NCI-H2081 treated with DMSO at 0.1 percent for 48 hours (cell line): Measurements from ENCODE around the gene SHROOM3.

Experiments
- DNase-seq: peaks from one replicate; lab custom pipeline; 2025; lab: John Stamatoyannopoulos, UW

SHROOM3 gene

DNA sequence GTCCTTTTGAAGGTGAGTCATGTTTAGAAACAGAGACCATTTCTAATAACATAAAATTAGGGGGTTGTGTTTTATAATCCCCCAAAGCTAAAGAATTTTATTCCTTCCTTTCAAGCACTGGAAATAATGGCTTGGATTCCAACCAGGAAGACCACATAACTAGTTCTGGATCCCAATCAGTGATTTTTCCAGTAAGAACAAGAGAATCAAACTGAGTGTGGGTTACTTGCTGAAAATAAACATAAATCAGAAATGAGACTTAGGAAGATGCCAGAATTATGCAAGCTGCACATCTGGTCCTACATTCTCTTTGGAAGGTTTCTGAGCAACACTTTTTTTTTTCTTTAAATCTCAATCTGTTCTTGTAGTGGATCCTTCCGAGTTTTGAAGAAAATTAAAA is 386.6 kb downstream of the SHROOM3 start:
- no peak for DNase-seq

GRCh38 chr4:76822303-76822702 is 387.3 kb downstream of the SHROOM3 start:
- DNase-seq, result no peak

GRCh38 chr4:76823495-76823894 is 388.5 kb downstream of the SHROOM3 start:
- no peak for DNase-seq

GRCh38 chr4:76830612-76830963 is 395.6 kb downstream of the SHROOM3 start:
- DNase-seq, result no peak

DNA sequence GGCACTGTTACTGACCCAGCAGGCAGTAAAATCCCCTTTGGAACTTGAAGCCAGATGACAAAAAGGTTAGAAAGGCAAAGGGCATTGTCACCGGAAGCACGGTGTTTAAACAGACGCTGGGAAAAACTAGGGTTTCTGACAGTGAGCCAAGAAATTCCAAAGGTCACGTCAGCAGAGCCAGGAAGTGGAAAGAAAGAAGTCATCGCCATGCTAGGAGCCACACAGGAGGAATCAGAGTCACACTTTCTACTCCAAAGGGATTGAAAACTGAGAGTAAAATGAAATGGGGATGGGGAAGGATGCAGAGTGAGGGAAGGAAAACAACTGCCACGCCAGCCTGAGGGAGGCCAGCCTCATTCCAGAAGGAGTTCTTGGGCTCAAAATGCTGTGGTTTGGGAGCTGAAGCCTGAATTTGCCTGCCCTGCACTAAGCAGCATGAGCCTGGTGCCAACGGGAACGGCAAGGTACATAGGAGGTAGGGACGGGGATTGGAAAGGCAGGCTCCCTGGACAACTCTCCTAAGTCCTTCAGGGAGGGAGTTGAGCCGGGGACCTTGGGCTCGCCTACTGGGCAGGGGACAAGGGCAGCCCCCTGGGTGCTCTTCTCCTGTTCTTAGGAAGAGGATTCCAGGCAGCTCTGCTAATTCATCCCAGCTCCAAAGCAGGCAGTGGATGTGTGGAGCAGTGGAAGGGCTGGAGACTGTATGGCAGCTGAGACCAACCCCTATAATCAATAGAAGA is 396.1 kb downstream of the SHROOM3 start:
- DNase-seq, result no peak

DNA sequence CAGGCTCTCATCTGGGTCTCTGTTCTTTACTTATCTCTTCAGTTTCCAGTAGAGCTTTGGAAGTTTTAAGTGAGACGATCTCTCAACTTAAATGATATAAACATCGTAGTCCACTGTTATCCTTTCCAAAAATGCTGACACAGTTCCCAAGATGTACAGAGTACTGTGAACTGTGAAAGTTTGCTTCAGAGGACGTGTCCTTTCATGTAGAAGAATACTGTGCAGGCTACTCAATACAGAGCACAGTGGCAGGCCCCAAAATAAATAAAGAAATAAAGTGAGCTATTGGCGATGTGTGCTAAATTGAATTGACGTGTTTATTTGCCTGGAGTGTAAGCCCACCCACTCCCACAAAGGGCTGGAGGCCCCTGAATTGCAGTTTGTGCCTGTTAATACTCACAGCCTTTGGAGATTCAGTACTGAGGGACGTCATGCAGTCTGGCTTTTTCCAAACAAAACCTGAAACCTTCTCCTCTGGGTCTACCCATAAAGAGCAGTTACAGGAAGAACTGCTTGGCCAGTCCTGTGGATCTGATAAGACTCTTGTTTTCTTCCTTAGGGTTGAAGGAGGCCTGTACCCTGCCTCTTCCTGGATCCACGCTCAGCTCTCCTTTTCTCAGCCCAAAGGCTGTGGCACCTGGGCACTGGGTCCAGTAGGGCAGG is 396.8 kb downstream of the SHROOM3 start:
- DNase-seq, result no peak
